Lower leg skin (tissue), 3 donors: ENCODE measurements around the gene ZNF777.

ENCODE experiments used
- CTCF ChIP-seq, 3 donors: fragments of 450-650 bp; IDR thresholded peaks; one replicate each; pipeline ENCODE4 v1.5.1; 2016; ENCODE audit warnings: antibody characterized with exemption in 3 of 3, mild to moderate bottlenecking in 3 of 3, moderate library complexity in 2 of 3
- POLR2A ChIP-seq, 2 donors: fragments of 450-650 bp; IDR thresholded peaks; one replicate each; pipeline ENCODE4 v1.6.1; 2016 to 2017; ENCODE audit warnings: antibody characterized with exemption in 2 of 2, mild to moderate bottlenecking in 1 of 2, moderate library complexity in 1 of 2

- TF ChIP-seq CTCF (IDR thresholded peaks at IDR 0.05) (no peak), POLR2A (IDR thresholded peaks at IDR 0.05) (no peak)
Measured at GRCh38 chr7:149430192-149430591, 30.7 kb downstream of the ZNF777 start.
